Stimulated activated naive CD4-positive, alpha-beta T cell treated with Interleukin-2 at 50 U/mL for 16 hours (primary cell): Measurements from ENCODE around the gene ACOT11.
"Not testable (repeated sequence)": the region's sequence is repeated elsewhere in the genome, so short reads cannot be mapped to it uniquely, and the experiment has no call there.

Source experiments
- DNase-seq: peaks from one replicate; lab custom pipeline; 2025; lab: John Stamatoyannopoulos, UW

The ACOT11 gene

GRCh38 chr1:54547601-54548388, at the start of gene ACOT11:
Gene ACOT11, plus strand, starts transcription at chr1:54548228. Its CDS starts 82 bp downstream, at chr1:54548310.
- DNase-seq, result no peak

GRCh38 chr1:54498383-54499096, 49.5 kb upstream of the ACOT11 start:
- DNase-seq, result no peak

GRCh38 chr1:54499097-54499359, 49.0 kb upstream of the ACOT11 start:
- no peak for DNase-seq

GRCh38 chr1:54499360-54500106, 48.5 kb upstream of the ACOT11 start:
- no peak for DNase-seq

- DNase-seq, result no peak
Observed at GRCh38 chr1:54500107-54500431, 48.0 kb upstream of the ACOT11 start.

- DNase-seq, result no peak
Observed at GRCh38 chr1:54501849-54502248, 46.2 kb upstream of the ACOT11 start.

- DNase-seq, result no peak
Observed at GRCh38 chr1:54502342-54502741, 45.7 kb upstream of the ACOT11 start.

GRCh38 chr1:54506594-54506993, 41.4 kb upstream of the ACOT11 start:
- no peak for DNase-seq

- DNase-seq, result no peak
Observed at GRCh38 chr1:54507033-54507870, 40.8 kb upstream of the ACOT11 start.

GRCh38 chr1:54510715-54511270, 37.2 kb upstream of the ACOT11 start:
- DNase-seq, result no peak

GRCh38 chr1:54513921-54514580, 34.0 kb upstream of the ACOT11 start:
- DNase-seq, result not testable (repeated sequence)

GRCh38 chr1:54516249-54516920, 31.6 kb upstream of the ACOT11 start:
- no peak for DNase-seq

- DNase-seq, result no peak
Observed at GRCh38 chr1:54517496-54517895, 30.5 kb upstream of the ACOT11 start.

GRCh38 chr1:54518489-54518888, 29.5 kb upstream of the ACOT11 start:
- DNase-seq, result no peak

GRCh38 chr1:54519709-54520108, 28.3 kb upstream of the ACOT11 start:
- no peak for DNase-seq

- no peak for DNase-seq
Observed at GRCh38 chr1:54520631-54521321, 27.3 kb upstream of the ACOT11 start.

GRCh38 chr1:54526565-54526964, 21.5 kb upstream of the ACOT11 start:
- not testable (repeated sequence) for DNase-seq

GRCh38 chr1:54528613-54529012, 19.4 kb upstream of the ACOT11 start:
- no peak for DNase-seq

- DNase-seq, result no peak
Observed at GRCh38 chr1:54532033-54532432, 16.0 kb upstream of the ACOT11 start.

- not testable (repeated sequence) for DNase-seq
Observed at GRCh38 chr1:54536656-54537055, 11.4 kb upstream of the ACOT11 start.
